Measurements from ENCODE around the gene DOP1B. TPM values are rescaled to one million over a fixed set of nuclear protein-coding genes. Genes with fewer than 3 reads are reported as not detected.

The DOP1B gene
- total RNA-seq, 1 experiment from 2014 or later: 31.0 TPM

- Histone ChIP-seq H3K27me3 (ENCODE audit: control insufficient read depth, insufficient read depth, low read length) (no peaks in the 10 kb centered on the region), H3K36me3 (ENCODE audit: control insufficient read depth, insufficient read depth, low read length) (no peaks in the 10 kb centered on the region), H3K4me1 (ENCODE audit: control insufficient read depth, insufficient read depth, low read length) (peaks cover 4% of the 10 kb centered on the region; the same call in 1 of the 2 replicates), H3K9me3 (ENCODE audit: control insufficient read depth, insufficient read depth, low read depth, low read length) (no peaks in the 10 kb centered on the region), H3K4me3 (ENCODE audit: low read depth in 2 of 2, low read length in 2 of 2) (no peak overlapping the region), H3K27ac (ENCODE audit: low read length) (no peak overlapping the region)
- CTCF ChIA-PET: no interaction called here
- ATAC-seq (0 out of 2 replicates have a peak, but pooled peaks have one; percentile 30), DNase-seq (ENCODE audit: low read depth, low spot score) (no peak)
- no TSS peak for BruUV-seq (replicated peaks)
- no peak for TF ChIP-seq REST (IDR thresholded peaks at IDR 0.05; ENCODE audit: insufficient read depth in 1 of 2, low read depth in 2 of 2, low read length in 1 of 2)
- no peak for TF ChIP-seq TCF7L2 (IDR thresholded peaks at IDR 0.05; ENCODE audit: low read depth, low read length)
- TF ChIP-seq POLR2AphosphoS5 (IDR thresholded peaks at IDR 0.05; ENCODE audit: low read depth, low read length): no peak
- no peak for TF ChIP-seq SIN3A (IDR thresholded peaks at IDR 0.05; ENCODE audit: borderline replicate concordance, insufficient read depth, low read depth, low read length)
- TF ChIP-seq CTCF (IDR thresholded peaks at IDR 0.05): no peak
- POLR2A ChIA-PET: no interaction called here
- intact Hi-C loops (cut with micrococcal nuclease; ENCODE audit: unreplicated experiment): no loop called here
- in situ Hi-C loops (cut with HindIII; ENCODE audit: low pct_unique_long_range_greater_than_20kb, low sequenced_read_pairs): no loop called here
Observed at GRCh38 chr21:36166705-36167104, 10.1 kb downstream of the DOP1B start.

DNA sequence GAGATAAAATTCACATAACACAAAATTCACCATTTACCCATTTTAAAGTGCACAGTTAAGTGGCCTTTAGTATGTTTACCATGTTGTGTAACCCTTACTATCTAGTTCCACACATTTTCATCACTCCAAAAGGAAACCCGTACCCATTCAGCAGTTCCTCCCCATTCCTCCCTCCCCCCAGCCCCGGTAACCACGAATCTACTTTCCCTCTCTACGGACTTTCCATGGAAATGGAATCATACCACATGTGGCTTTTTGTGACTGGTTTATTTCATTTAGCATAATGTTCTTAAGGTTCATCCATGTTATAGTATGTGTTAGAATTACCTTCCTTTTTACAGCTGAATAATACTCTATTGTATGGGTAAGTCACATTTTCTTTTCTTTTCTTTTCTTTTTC, 10.9 kb downstream of the DOP1B start:
- no TSS peak for BruUV-seq (replicated peaks)

More for the DNA sequence above, 10.9 kb downstream of the DOP1B start:
- DNase-seq (ENCODE audit: low read depth, low spot score) (no peak), ATAC-seq (no peak)
- ChIA-PET CTCF (no interaction called here), POLR2A (no interaction called here)
- TF ChIP-seq TCF7L2 (IDR thresholded peaks at IDR 0.05; ENCODE audit: low read depth, low read length) (no peak), POLR2AphosphoS5 (IDR thresholded peaks at IDR 0.05; ENCODE audit: low read depth, low read length) (no peak), CTCF (IDR thresholded peaks at IDR 0.05) (no peak)
- H3K9me3 ChIP-seq (ENCODE audit: control insufficient read depth, insufficient read depth, low read depth, low read length): no peaks in the 10 kb centered on the region
- H3K4me1 ChIP-seq (ENCODE audit: control insufficient read depth, insufficient read depth, low read length): peaks cover 4% of the 10 kb centered on the region; the same call in 1 of the 2 replicates
- no peak overlapping the region for H3K4me3 ChIP-seq (ENCODE audit: low read depth in 2 of 2, low read length in 2 of 2)
- H3K27me3 ChIP-seq (ENCODE audit: control insufficient read depth, insufficient read depth, low read length): no peaks in the 10 kb centered on the region
- no peaks in the 10 kb centered on the region for H3K36me3 ChIP-seq (ENCODE audit: control insufficient read depth, insufficient read depth, low read length)
- in situ Hi-C loops (cut with HindIII; ENCODE audit: low pct_unique_long_range_greater_than_20kb, low sequenced_read_pairs) (no loop called here), intact Hi-C loops (cut with micrococcal nuclease; ENCODE audit: unreplicated experiment) (no loop called here)
- H3K27ac ChIP-seq (ENCODE audit: low read length): no peak overlapping the region
